PFSK-1 (cell line): ENCODE data around the gene AKR1E2.

ENCODE experiments used
- FOXP2 ChIP-seq: optimal IDR thresholded peaks from 2 replicates; pipeline ENCODE3; 2011; ENCODE audit warnings: borderline replicate concordance, control low read depth, inconsistent platforms; ENCODE audit not compliant: insufficient read depth; ENCODE audit errors: extremely low read length, extremely low read depth
- POLR2AphosphoS5 ChIP-seq: IDR thresholded peaks from 2 replicates; pipeline ENCODE4 v1.6.1; 2012; ENCODE audit warnings: low read depth, mild to moderate bottlenecking, control low read depth, low read length, moderate library complexity
- SIN3A ChIP-seq: IDR thresholded peaks from 2 replicates; pipeline ENCODE4 v1.6.1; 2012; ENCODE audit warnings: mild to moderate bottlenecking, low read length, moderate library complexity, borderline replicate concordance; ENCODE audit not compliant: insufficient read depth
- TAF1 ChIP-seq: IDR thresholded peaks from 2 replicates; pipeline ENCODE4 v1.6.1; 2012; ENCODE audit warnings: low read length, control low read depth, borderline replicate concordance; ENCODE audit not compliant: insufficient read depth
- TF ChIP-seq, protein P1 (sequence below), 2 experiments: IDR thresholded peaks; 2 replicates each; pipeline versions ENCODE4 v1.6.1 to v1.8.0; 2011 to 2012; ENCODE audit warnings: low read depth in 2 of 2, low read length in 2 of 2, control low read depth in 1 of 2, inconsistent platforms in 1 of 2, mild to moderate bottlenecking in 1 of 2, moderate library complexity in 1 of 2; ENCODE audit not compliant: insufficient read depth in 1 of 2

The AKR1E2 gene

DNA sequence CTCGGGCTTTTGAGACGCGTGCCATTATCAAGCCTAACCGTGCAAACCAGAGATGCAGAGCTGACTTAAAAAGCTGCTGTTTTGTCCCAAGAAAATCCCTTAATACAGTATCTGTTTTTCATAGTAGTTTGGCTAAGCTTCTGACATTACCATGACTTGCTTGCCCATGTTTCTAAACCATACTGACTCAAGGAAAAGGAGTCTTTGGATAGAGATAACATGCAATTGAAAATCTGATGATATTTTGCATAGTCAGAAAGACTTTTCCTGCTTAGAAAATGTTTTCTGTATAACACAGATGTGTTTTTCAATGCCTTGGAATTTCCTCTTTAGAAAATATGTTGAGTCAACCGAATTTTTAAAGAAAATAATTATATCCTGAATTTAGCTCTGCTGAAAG, 21.5 kb upstream of the AKR1E2 start:
- TF ChIP-seq, protein P1, sequence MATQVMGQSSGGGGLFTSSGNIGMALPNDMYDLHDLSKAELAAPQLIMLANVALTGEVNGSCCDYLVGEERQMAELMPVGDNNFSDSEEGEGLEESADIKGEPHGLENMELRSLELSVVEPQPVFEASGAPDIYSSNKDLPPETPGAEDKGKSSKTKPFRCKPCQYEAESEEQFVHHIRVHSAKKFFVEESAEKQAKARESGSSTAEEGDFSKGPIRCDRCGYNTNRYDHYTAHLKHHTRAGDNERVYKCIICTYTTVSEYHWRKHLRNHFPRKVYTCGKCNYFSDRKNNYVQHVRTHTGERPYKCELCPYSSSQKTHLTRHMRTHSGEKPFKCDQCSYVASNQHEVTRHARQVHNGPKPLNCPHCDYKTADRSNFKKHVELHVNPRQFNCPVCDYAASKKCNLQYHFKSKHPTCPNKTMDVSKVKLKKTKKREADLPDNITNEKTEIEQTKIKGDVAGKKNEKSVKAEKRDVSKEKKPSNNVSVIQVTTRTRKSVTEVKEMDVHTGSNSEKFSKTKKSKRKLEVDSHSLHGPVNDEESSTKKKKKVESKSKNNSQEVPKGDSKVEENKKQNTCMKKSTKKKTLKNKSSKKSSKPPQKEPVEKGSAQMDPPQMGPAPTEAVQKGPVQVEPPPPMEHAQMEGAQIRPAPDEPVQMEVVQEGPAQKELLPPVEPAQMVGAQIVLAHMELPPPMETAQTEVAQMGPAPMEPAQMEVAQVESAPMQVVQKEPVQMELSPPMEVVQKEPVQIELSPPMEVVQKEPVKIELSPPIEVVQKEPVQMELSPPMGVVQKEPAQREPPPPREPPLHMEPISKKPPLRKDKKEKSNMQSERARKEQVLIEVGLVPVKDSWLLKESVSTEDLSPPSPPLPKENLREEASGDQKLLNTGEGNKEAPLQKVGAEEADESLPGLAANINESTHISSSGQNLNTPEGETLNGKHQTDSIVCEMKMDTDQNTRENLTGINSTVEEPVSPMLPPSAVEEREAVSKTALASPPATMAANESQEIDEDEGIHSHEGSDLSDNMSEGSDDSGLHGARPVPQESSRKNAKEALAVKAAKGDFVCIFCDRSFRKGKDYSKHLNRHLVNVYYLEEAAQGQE (IDR thresholded peaks at IDR 0.05; ENCODE audit: insufficient read depth in 1 of 2, low read depth in 2 of 2, low read length in 2 of 2), result no peak
- TF ChIP-seq POLR2AphosphoS5, result no peak
- TF ChIP-seq FOXP2, result no peak
- TF ChIP-seq SIN3A, result no peak
- no peak for TF ChIP-seq TAF1

DNA sequence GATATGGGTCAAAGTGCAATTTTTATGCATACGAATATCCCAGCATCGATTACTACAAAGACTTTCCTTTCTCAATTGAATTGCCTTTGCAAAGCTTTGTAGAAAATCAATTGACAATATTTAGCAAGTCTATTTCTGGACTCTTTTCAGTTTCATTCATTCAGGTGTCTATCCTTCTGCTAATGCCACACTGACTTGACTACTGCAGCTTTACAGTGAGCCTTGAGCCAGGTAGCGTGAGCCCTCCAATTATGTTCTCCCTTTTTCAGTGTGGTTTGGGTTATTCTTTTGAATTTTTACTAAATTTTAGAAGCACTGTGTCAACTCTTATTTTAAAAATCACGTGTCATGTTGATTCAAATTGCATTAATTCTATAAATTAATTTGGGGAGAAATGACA, 19.5 kb upstream of the AKR1E2 start:
- TF ChIP-seq FOXP2 (no peak), TAF1 (no peak), POLR2AphosphoS5 (no peak), SIN3A (no peak)
- TF ChIP-seq, protein P1 (IDR thresholded peaks at IDR 0.05; ENCODE audit: insufficient read depth in 1 of 2, low read depth in 2 of 2, low read length in 2 of 2), result no peak

DNA sequence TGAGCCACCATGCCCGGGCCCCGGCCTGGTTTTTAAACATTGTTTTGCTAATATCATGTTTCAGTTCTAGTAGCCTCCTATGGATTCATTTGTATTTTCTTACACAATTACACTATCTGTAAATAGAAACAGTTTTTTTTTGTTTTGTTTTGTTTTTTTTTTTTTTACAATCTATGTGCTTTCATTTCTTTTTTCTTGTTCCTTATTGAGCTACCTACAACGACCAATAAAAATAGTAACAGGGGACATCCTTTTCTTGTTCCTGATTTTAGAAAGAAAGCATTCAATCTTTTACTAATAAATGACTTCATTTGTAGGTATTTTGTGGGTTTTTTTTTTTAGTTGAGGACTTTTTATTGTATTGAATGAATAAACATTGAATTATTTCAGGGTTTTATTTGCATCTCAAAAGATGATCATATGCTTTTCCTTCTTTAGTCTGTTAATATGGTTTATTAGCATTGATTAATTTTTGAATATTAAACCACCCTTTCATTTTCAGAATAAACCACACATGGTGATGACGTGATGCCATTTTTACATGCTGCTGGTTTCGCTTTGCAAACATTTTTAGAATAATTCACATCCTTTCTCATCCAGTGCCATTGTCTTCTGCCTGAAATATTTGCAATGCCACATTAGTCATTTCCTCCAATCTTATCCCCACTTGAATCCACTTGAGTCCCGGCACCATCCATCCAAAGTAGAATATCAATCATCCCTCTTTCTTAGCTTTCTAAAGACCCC, 18.1 kb upstream of the AKR1E2 start:
- TF ChIP-seq TAF1 (no peak), SIN3A (no peak), POLR2AphosphoS5 (no peak), FOXP2 (no peak)
- TF ChIP-seq, protein P1 (IDR thresholded peaks at IDR 0.05; ENCODE audit: insufficient read depth in 1 of 2, low read depth in 2 of 2, low read length in 2 of 2), result no peak

DNA sequence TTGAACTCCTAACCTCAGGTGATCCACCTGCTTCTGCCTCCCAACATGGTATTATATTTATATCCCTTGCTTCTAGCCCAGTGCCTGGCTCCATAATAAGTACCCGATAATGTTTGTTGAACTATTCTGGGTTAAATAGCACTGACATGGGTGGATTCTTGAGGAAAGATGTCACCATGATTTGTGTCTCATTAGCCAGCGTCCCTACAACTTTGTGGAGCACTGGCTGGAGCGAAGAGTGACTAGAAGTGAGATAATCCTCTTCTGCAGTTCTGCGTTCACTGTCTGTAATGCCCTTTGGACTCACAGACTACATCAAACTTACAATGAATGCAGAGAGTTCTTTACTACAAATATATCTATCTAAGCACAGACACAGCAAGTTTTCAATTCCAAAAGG, 16.9 kb upstream of the AKR1E2 start:
- TF ChIP-seq TAF1 (no peak), SIN3A (no peak), FOXP2 (no peak), POLR2AphosphoS5 (no peak)
- TF ChIP-seq, protein P1 (IDR thresholded peaks at IDR 0.05; ENCODE audit: insufficient read depth in 1 of 2, low read depth in 2 of 2, low read length in 2 of 2), result no peak

DNA sequence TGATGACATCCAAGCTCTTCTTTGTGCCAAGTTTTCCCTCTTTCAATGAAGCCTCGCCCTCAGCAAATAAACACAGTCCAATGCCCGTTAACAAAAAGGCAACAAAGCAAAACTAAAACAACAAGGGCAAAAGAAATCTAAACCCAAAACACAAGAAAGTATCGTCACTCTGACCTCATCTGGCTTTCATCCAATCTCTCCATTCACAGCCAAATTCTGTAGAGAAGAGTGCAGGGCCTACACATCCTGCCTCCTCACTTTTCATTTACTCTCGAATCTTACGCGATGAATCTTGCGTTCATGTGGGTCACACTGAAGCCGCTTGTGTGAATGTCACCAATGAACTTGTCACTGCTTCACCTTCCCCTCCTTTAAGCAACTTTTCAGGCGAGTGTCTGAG, 15.9 kb upstream of the AKR1E2 start:
- TF ChIP-seq, protein P1 (IDR thresholded peaks at IDR 0.05; ENCODE audit: insufficient read depth in 1 of 2, low read depth in 2 of 2, low read length in 2 of 2), result no peak
- 0 out of 2 replicates have a peak, but pooled peaks have one; percentile 62 for TF ChIP-seq TAF1
- no peak for TF ChIP-seq FOXP2
- TF ChIP-seq POLR2AphosphoS5, result no peak
- no peak for TF ChIP-seq SIN3A
